HEK293 (cell line): ENCODE measurements around the gene NTN4.

ENCODE experiments used
- CTCF ChIA-PET: fragments of 350-600 bp; formaldehyde crosslinking; extraction: SDS; loops from one replicate; lab custom pipeline; 2021; ENCODE audit warnings: antibody characterized with exemption; lab: Yijun Ruan, JAX
- POLR2A ChIA-PET: fragments of 300-600 bp; formaldehyde crosslinking; extraction: SDS; loops from one replicate; lab custom pipeline; 2020; ENCODE audit warnings: antibody characterized with exemption, inconsistent platforms; lab: Yijun Ruan, JAX
- H3K27ac ChIP-seq: fragments of 200-500 bp; sonication (Bioruptor generic); 2 replicates; pipeline ENCODE4 v1.5.1; 2014; ENCODE audit warnings: low read depth, low read length, control low read depth, inconsistent platforms; ENCODE audit errors: extremely low read depth
- H3K36me3 ChIP-seq, 2 experiments: fragments of 200-500 bp in 1 of 2; sonication (Bioruptor generic) in 1 of 2; 1 replicate in 1 of 2; 2 replicates in 1 of 2; pipeline ENCODE4 v1.5.1; 2014 to 2017; ENCODE audit warnings: inconsistent platforms in 2 of 2, low read length in 2 of 2; ENCODE audit not compliant: control insufficient read depth in 2 of 2, insufficient read depth in 1 of 2
- H3K4me1 ChIP-seq: fragments of 200-500 bp; sonication (Bioruptor generic); 2 replicates; pipeline ENCODE4 v1.5.1; 2014; ENCODE audit warnings: mild to moderate bottlenecking, low read length, inconsistent platforms; ENCODE audit not compliant: control insufficient read depth, insufficient read depth
- H3K4me3 ChIP-seq: 2 replicates; pipeline ENCODE4 v1.5.1; 2011; ENCODE audit warnings: low read depth, mild to moderate bottlenecking, control low read depth, low read length, moderate library complexity
- H3K9me3 ChIP-seq: fragments of 200-500 bp; sonication (Bioruptor generic); 2 replicates; pipeline ENCODE4 v1.5.1; 2014; ENCODE audit warnings: low read depth, low read length, inconsistent platforms; ENCODE audit not compliant: control insufficient read depth, insufficient read depth
- BCL6B ChIP-seq: fragments of 450-650 bp; formaldehyde crosslinking; IDR thresholded peaks from 2 replicates; pipeline ENCODE4 v1.5.1; 2017; ENCODE audit warnings: missing biosample characterization, missing genetic modification characterization
- CTCF ChIP-seq: fragments of 450-650 bp; formaldehyde crosslinking; IDR thresholded peaks from 2 replicates; pipeline ENCODE4 v1.5.1; 2016; ENCODE audit warnings: missing biosample characterization, missing genetic modification characterization
- FEZF1 ChIP-seq: fragments of 450-650 bp; formaldehyde crosslinking; IDR thresholded peaks from 2 replicates; pipeline ENCODE4 v1.5.1; 2016; ENCODE audit warnings: missing biosample characterization, missing genetic modification characterization
- GLIS1 ChIP-seq: fragments of 450-650 bp; formaldehyde crosslinking; IDR thresholded peaks from 2 replicates; pipeline ENCODE4 v1.5.1; 2016; ENCODE audit warnings: missing biosample characterization, missing genetic modification characterization
- IKZF3 ChIP-seq: fragments of 450-650 bp; IDR thresholded peaks from 2 replicates; pipeline ENCODE4 v1.5.0; 2018; ENCODE audit warnings: missing biosample characterization, mild to moderate bottlenecking, missing genetic modification characterization, moderate library complexity
- KLF16 ChIP-seq: fragments of 450-650 bp; formaldehyde crosslinking; IDR thresholded peaks from 2 replicates; pipeline ENCODE4 v1.5.1; 2017; ENCODE audit warnings: missing biosample characterization, missing genetic modification characterization
- KLF17 ChIP-seq: fragments of 450-650 bp; formaldehyde crosslinking; IDR thresholded peaks from 2 replicates; pipeline ENCODE4 v1.5.1; 2016; ENCODE audit warnings: missing biosample characterization, missing genetic modification characterization
- OSR2 ChIP-seq: fragments of 450-650 bp; formaldehyde crosslinking; IDR thresholded peaks from 2 replicates; pipeline ENCODE4 v1.5.1; 2016; ENCODE audit warnings: missing biosample characterization, missing genetic modification characterization
- PATZ1 ChIP-seq: fragments of 450-650 bp; formaldehyde crosslinking; IDR thresholded peaks from 2 replicates; pipeline ENCODE4 v1.5.1; 2016; ENCODE audit warnings: missing biosample characterization, missing genetic modification characterization
- TRIM28 ChIP-seq: IDR thresholded peaks from 2 replicates; pipeline ENCODE4 v1.6.1; 2011; ENCODE audit warnings: low read length, control low read depth, borderline replicate concordance
- YY1 ChIP-seq: fragments of 450-650 bp; formaldehyde crosslinking; IDR thresholded peaks from 2 replicates; pipeline ENCODE4 v1.5.1; 2018; ENCODE audit warnings: missing biosample characterization, missing genetic modification characterization
- YY2 ChIP-seq: fragments of 450-650 bp; formaldehyde crosslinking; IDR thresholded peaks from 2 replicates; pipeline ENCODE4 v1.5.1; 2016; ENCODE audit warnings: missing biosample characterization, missing genetic modification characterization
- ZBTB20 ChIP-seq: fragments of 450-650 bp; formaldehyde crosslinking; IDR thresholded peaks from 2 replicates; pipeline ENCODE4 v1.5.1; 2016; ENCODE audit warnings: missing biosample characterization, missing genetic modification characterization
- ZBTB21 ChIP-seq: fragments of 450-650 bp; formaldehyde crosslinking; IDR thresholded peaks from 2 replicates; pipeline ENCODE4 v1.5.1; 2017; ENCODE audit warnings: missing biosample characterization, missing genetic modification characterization
- ZBTB6 ChIP-seq: fragments of 450-650 bp; formaldehyde crosslinking; IDR thresholded peaks from 2 replicates; pipeline ENCODE4 v1.5.1; 2017; ENCODE audit warnings: missing biosample characterization, missing genetic modification characterization
- ZBTB8A ChIP-seq: fragments of 450-650 bp; formaldehyde crosslinking; IDR thresholded peaks from 2 replicates; pipeline ENCODE4 v1.5.1; 2016; ENCODE audit warnings: missing biosample characterization, missing genetic modification characterization
- ZFP37 ChIP-seq: fragments of 450-650 bp; formaldehyde crosslinking; IDR thresholded peaks from 2 replicates; pipeline ENCODE4 v1.5.1; 2016; ENCODE audit warnings: missing biosample characterization, missing genetic modification characterization
- ZNF138 ChIP-seq: fragments of 450-650 bp; formaldehyde crosslinking; IDR thresholded peaks from 2 replicates; pipeline ENCODE4 v1.5.1; 2016; ENCODE audit warnings: missing biosample characterization, missing genetic modification characterization, borderline replicate concordance
- ZNF16 ChIP-seq: fragments of 450-650 bp; formaldehyde crosslinking; IDR thresholded peaks from 2 replicates; pipeline ENCODE4 v1.5.1; 2016; ENCODE audit warnings: low read depth, missing biosample characterization, missing genetic modification characterization
- ZNF335 ChIP-seq: fragments of 450-650 bp; formaldehyde crosslinking; conservative IDR thresholded peaks from 2 replicates; pipeline ENCODE4 v1.5.1; 2016; ENCODE audit warnings: missing biosample characterization, missing genetic modification characterization
- ZNF398 ChIP-seq: fragments of 450-650 bp; formaldehyde crosslinking; IDR thresholded peaks from 2 replicates; pipeline ENCODE4 v1.5.1; 2017; ENCODE audit warnings: missing biosample characterization, missing genetic modification characterization
- ZNF501 ChIP-seq: fragments of 450-650 bp; formaldehyde crosslinking; IDR thresholded peaks from 2 replicates; pipeline ENCODE4 v1.5.1; 2016; ENCODE audit warnings: missing biosample characterization, missing genetic modification characterization
- ZNF561 ChIP-seq: fragments of 450-650 bp; IDR thresholded peaks from 2 replicates; pipeline ENCODE4 v1.5.1; 2018; ENCODE audit warnings: missing biosample characterization, missing genetic modification characterization, borderline replicate concordance
- ZNF571 ChIP-seq: fragments of 450-650 bp; formaldehyde crosslinking; IDR thresholded peaks from 2 replicates; pipeline ENCODE4 v1.5.0; 2017; ENCODE audit warnings: missing biosample characterization, missing genetic modification characterization
- ZNF701 ChIP-seq: fragments of 450-650 bp; formaldehyde crosslinking; IDR thresholded peaks from 2 replicates; pipeline ENCODE4 v1.5.1; 2016; ENCODE audit warnings: missing biosample characterization, missing genetic modification characterization
- ZNF707 ChIP-seq: fragments of 450-650 bp; formaldehyde crosslinking; IDR thresholded peaks from 2 replicates; pipeline ENCODE4 v1.5.1; 2016; ENCODE audit warnings: missing biosample characterization, missing genetic modification characterization

The NTN4 gene

GRCh38 chr12:95790917-95791849, 619 bp upstream of the NTN4 start:
- CTCF ChIA-PET = interaction anchor here (0.7 kb wide), 1 partner anchor 204 kb away, joined by 4 read pairs; no protein-coding TSS in a partner anchor
- POLR2A ChIA-PET = no interaction called here
- Histone ChIP-seq H3K9me3 (no peaks in the 10 kb centered on the region), H3K4me3 (peak overlapping the region; percentile 70), H3K36me3 (no peaks in the 10 kb centered on the region), H3K27ac (peak overlapping the region; percentile 76; the same call in 1 of the 2 replicates), H3K4me1 (peaks cover 14% of the 10 kb centered on the region)
- TF ChIP-seq KLF16 (tag by site-specific recombination) (0 out of 2 replicates have a peak, but pooled peaks have one; percentile 21), ZNF707 (tag by site-specific recombination) (no peak), ZNF561 (0 out of 2 replicates have a peak, but pooled peaks have one; percentile 19), ZNF571 (no peak), ZBTB6 (tag by site-specific recombination) (no peak), KLF17 (tag by site-specific recombination) (no peak), ZNF16 (tag by site-specific recombination) (no peak), ZNF701 (tag by site-specific recombination) (no peak), ZBTB20 (peak; percentile 86), CTCF (tag by site-specific recombination) (peak; percentile 38; the same call in 1 of the 2 replicates), PATZ1 (peak; percentile 67), ZNF501 (tag by site-specific recombination) (0 out of 2 replicates have a peak, but pooled peaks have one; percentile 37), ZNF138 (tag by site-specific recombination) (no peak), GLIS1 (peak; percentile 74), YY1 (tag by site-specific recombination) (no peak), FEZF1 (peak; percentile 74), ZBTB21 (no peak), ZBTB8A (tag by site-specific recombination) (peak; percentile 89), ZFP37 (0 out of 2 replicates have a peak, but pooled peaks have one; percentile 59), IKZF3 (peak; percentile 47; the same call in 1 of the 2 replicates), BCL6B (tag by site-specific recombination) (no peak), ZNF335 (tag by site-specific recombination) (peak; percentile 97), TRIM28 (no peak), ZNF398 (tag by site-specific recombination) (peak; percentile 68), OSR2 (tag by site-specific recombination) (peak; percentile 51; the same call in 1 of the 2 replicates), YY2 (no peak)
